HG02571 (cell line): ENCODE data around the gene PDLIM5.

Experiments used
- ATAC-seq: cut with Tn5 transposase; IDR thresholded peaks from one replicate; pipeline ENCODE4 v1.9.1; 2021; ENCODE audit warnings: mild to moderate bottlenecking, moderate library complexity; ENCODE audit not compliant: unreplicated experiment

PDLIM5 gene

DNA sequence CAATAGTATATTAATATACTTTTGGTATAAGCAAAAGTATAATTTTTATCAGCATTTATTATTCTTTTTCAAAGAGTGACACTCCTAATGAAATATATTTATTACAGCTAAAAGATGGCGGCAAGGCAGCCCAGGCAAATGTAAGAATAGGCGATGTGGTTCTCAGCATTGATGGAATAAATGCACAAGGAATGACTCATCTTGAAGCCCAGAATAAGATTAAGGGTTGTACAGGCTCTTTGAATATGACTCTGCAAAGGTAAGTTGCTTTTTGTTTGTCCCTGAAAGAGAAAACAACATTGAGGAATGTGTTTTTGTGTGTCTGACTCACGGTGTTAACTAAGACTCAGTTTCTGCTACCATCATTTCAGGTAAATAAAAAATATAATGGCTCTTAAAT lies 71.9 kb downstream of the PDLIM5 start:
- no peak for ATAC-seq

DNA sequence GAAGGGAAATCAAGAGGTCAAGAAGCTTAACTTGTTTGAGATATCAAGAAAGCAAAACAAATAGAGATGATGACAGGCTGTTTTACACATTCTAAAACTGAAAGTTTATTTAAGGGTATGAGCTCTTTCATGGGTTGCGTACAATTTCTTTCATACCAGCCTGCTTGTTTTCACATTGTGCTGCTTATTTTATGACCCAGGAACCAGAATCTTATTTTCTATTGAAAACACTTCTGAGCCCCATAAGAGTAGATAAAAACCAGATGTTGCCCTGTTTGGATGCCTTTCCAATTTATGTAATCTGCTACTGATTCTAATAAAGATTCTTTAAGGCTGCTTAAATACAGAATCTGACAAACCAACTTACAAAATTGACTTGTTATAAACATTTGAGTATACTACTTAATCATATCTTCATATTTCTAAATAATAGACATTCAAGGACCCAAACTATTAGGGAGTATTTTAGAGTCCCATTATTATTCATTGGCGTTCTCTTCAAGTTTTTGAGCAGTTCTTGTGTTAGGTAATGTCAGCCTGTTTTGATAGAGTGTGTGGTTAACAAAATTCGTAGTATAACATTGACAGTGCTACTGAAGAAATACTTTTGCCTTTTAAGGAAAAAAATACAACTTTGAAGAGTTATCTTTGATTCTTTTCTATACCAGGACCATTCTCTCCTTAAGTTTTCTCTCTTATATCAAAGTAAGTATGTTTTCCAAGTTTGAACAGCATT lies 74.4 kb downstream of the PDLIM5 start:
- peak; percentile 89 for ATAC-seq

DNA sequence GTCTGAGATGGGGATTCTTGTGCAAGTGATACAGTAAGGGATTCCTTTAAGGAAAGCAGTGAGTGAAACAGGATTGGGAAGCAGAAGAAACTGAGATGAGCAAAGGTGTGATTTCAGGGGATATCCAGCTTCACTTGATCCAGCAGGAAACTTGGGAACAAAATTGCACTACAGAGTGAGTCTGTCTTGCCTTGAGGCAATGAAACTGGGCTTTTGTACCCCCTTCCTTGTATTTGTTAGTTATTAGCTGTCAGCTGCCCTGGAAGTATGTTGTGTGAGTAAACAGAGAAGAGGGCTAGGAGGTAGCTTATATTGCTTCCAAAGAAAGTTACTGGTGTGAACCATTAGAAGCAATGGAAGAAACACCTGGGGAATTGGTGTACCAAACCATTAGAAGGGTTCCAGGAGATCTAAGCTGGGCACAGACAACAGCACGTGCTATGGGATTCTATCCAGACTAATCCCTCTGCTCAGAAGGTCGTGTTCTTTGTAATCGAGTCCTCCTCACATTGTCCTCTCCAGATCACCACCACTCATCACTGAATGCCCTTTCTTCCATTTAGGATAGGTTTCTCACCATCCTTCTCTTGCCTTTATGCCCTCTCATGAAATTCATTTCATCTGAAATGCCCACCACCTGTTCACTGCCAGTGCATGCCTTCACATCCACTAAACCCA lies 76.0 kb downstream of the PDLIM5 start:
- no peak for ATAC-seq

DNA sequence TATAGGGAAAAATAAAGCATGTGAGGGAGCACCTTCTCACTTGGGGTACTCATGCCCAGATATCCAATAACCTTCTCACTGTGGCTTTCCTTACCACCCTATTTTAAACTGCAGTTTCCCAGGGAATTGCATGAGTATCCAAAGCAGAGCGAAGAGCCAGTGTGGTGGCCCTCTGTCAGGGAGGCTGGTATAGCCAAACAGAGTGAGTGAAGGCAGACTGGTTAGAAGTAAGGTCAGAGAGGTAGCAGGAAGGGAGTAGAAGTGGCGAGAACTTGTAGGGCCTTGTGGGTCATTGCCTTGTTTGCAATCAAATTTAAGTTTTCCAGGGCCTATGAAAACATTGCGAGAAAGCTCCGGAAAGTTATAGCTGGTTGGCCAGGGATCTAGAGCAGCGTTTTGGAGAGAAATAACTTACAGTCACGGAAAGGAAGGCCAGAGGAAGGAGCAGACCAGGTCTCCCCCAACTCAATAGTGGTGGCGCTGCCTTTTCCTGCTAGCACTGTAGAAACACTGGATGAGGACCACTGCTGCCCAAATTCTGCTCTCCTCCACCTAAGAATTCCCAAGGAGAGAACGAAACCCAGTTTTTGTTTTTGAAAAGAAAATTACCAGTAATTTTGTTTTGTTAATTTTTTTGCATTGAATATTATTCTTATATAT lies 77.2 kb downstream of the PDLIM5 start:
- ATAC-seq = no peak

DNA sequence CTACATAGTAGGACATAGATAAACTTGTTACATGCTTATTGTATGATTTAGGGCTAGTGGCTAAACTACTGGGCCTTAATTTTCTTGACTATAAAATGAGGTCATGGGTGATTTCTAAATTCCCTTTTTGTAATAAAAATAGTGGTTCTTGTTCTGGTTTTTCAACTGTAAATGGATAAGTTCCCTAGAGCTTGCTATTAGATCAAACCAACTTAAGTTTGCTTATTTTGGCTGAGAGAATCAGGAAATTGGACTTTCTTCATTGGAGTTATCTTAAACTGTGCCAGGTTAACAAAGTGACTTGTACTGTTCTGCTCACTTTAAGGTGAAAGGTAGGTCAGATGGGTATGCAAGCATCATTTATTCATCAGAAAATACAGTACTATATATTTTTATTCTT lies 78.3 kb downstream of the PDLIM5 start:
- no peak for ATAC-seq

DNA sequence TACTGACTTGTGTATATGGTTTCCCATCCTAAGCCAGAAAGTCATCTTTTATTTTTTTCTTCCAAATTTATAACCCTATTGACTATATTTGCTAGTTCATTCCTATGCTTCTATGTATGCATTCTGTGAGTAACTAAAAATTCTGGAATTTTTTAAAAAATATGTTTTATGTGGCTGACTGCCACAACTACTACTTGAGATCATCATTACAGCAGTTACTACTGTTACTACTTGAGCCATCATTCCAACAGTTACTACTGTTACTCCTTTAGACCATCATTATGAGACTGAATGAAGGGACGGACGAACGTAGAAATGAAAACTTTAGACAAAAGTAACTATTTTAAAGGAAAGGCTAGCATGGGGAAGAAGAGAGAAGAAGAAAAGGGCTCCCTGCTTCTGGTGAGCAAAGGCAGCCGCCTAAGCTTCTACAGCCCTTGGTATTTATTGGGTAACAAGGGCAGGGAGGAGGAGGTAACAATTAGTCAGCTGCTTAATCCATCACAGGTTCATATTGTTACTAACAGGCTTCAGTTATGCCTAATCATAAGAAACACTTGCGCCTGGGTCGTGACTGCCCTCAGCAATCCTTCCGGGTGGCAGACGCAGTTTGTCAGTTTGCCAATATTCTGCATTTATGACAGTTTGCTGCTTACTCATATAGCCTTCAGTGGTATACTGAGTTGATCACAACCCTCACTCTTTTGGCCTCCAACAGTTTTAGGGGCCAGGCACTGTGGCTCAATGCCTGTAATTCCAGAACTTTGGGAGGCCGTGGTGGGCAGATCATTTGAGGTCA lies 80.4 kb downstream of the PDLIM5 start:
- no peak for ATAC-seq

DNA sequence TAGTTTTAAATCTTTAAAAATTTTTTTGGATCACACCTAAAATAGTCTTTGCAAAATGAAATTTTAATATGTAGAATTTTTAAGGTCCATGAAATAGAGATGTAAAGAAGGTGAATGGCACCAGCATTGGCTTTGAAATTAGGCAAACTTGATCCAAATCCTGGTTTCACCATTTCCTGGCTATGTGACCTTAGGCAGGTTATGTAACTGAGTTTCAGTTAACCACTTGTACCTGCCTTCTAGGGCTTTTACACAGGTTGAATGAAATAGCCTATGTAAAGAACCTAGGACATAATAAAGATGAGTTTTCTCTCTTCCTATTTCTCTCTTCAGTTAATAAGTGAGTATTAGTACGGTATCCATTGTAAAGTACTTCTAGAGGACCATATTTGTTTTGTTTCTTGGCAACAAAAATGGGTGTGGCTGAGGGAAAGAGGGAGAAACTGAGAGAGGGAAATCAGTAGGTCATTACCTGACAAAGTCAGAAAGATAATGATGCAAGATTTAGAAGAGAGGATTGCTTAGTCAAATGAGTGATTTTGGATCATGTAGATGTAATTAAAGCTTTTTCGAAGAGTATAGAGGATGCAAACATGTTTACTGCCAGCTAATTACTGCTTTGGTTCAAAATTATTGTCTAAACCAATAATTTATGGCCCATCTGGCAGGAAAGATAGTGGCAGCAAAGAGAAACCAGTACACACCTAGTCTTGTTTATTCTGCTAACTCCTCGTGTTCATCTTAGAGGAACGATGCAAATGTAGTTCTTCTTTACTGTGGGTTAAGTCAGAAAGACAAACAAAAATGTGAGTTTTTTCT lies 81.9 kb downstream of the PDLIM5 start:
- no peak for ATAC-seq

DNA sequence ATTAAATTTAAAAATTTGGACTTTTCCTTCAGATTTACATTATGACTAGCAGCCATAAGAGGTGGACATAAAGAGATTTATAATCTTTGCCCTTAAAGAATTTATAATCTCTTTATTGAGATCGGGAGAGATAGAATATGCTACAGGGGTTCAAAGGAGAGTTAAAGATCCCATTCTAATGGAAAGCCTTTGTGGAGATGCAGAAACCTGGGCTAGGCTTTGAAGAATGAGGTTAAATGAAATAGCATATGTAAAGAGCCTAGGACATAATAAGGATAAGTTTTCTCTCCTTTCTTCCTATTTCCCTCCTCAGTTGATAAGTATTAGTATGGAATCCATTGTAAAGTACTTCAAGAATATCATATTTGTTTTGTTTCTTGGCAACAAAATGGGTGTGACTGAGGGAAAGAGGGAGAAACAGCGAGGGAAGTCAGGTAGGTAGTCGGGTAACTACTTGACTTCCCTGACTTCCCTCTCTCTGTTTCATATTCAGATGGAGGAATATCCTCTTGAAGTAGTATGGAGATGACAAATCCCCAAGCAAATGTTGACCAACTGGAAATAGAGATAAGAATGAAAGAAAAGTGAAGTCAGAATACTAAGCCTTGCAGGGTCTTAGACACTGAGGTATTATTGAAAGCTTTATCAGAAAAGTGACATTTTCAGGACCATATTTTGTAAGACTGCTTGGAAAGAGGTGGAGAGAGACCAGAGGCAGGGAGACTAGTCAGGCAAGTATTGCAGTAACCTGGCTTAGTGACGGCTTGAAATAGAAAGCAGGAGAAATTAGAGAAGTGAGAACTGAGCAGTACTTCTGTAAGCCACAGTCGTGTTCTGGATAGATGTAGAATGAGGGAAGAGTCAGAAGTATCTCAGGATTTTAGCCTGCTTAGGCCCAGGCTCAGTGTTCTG lies 82.9 kb downstream of the PDLIM5 start:
- ATAC-seq = peak; percentile 97

DNA sequence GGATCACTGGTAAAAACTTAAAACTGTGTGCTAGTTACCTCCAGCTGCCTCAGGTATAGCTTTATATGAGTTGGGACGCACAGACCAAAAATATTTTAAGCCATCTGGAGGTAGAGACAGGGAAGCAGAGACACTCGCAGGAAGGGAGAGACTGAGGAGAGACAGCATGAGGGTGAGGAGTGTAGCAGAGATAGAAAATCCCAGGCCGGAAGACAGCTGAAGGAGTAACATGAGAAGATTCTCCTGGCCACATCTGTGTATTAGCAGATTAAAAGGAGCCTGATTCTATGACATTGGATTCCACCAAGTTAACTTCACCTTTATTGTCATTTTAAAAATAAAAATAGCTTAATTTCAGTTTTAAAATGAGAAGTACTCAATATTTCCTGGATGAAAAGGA lies 84.3 kb downstream of the PDLIM5 start:
- no peak for ATAC-seq

DNA sequence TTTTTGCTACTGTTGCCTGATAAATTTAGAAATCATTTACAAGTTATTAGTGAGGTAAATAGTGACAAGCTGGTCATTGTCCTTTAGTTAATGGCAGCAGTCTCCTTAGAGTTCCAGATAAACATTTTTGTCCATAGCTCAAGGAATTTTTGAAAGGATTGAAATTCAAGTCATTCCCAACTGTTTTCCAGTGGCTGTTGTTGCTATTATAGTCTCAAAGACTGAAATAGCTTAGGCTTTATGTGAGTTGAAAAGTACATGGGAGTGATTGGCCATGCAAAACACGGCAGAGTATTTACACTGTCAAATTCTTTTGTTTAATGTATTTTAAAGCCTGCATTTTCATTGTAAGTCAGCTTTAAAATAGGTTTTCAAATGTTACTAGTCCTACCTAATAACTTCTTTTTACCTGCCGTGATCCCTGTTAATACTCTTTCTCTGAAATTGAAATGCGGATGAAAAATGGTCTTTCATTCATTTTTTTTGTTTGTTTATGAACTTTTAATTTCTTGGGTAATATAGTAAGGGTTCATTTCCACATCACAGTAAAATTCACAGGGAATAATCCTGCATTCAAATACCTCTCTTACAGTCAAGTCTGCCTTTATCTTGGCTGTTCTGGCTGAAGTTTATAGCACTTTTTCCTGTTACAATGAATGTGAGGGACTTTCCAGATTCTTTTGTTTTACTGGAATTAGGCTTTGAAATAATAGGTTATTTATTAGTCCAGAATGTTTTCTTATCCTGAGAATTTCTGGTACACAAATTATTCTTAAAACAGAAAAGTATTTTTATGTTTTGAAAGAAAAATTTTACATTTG lies 85.1 kb downstream of the PDLIM5 start:
- ATAC-seq = no peak

DNA sequence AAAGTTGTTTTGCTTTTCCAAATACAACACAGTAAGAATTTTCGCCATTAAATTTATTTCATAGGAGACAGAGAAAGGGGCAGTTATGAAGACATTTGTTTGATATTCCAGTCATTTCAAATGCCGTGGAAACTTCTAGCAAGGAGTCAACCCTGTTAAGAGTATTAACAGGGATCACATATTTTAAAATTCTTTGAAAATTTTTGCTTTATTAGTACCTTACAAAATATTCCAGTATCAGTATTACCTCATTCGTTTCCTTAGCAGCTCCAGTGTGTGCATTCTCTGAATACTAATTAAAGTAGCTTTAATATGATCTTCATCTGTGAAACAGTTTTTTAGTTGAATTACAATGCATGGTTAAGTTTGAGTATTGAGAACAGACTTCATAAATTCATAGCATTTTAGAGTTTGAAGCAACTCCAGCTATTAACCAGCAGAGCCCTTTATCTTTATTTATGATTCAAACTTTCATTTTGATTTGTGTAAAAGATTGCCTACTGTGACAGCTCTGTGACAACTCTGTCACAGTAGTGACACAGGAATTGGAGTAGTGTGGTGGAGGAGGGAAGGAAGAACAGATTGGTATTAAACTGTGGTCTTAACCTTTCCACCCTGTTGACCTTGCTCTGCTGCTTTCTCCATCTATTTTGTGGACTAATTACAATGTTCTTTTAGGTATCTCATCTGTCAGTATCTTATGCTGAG lies 86.3 kb downstream of the PDLIM5 start:
- ATAC-seq = no peak

DNA sequence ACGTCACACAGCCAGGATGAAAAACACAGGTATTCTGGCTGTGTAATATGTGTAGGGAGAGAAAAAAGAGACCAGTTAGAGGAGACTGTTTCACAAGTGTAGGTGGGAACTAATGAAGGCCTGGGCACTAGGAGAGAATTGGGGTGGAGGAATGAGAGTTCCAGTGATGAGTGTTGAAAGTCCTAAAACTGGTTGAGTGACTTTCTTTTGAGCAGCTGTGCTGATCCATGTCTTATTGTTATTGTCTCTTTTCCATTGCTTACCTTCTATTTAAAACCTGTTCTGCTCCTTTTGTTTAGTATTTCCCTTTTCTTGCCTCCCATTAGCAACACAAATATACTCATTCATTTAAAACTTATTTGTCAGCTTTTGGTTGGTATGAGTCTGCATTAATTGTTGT lies 88.7 kb downstream of the PDLIM5 start:
- no peak for ATAC-seq

DNA sequence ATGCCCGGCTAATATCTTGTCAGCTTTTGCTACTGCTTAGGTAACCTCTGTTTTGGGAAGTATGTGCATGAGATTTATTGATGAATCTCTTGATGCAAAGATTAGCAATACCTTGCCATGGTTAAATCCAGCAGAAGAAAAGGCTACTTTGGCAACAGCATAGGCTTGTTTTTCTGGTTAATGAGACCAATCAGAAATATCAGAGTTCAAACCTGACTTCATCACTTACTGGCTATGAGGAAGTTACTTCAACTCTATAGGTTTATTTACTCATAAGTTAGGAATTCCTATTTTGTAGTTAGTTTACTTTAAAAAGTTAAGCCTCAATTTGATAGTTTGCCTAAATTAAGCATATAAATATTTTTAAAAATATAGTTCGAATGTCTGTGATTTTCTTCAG lies 93.1 kb downstream of the PDLIM5 start:
- no peak for ATAC-seq

DNA sequence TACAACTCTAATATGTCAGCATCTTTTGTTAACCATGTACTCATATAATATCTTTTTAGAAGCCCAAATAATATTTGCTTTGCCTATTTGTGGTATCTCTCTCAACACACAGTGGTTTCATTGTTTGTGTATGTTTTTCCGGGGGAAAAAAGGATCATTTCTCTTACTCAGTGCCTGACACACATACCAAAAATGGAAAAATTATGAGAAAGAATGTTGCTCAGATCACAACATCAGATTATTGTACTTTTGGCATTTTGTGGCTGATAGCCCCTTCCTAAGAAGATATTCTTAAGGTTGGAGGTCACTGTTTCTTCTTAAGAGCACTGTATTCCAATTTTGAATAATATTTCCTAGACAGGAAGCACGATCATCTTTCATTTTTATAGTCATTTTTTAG lies 93.6 kb downstream of the PDLIM5 start:
- ATAC-seq = no peak

DNA sequence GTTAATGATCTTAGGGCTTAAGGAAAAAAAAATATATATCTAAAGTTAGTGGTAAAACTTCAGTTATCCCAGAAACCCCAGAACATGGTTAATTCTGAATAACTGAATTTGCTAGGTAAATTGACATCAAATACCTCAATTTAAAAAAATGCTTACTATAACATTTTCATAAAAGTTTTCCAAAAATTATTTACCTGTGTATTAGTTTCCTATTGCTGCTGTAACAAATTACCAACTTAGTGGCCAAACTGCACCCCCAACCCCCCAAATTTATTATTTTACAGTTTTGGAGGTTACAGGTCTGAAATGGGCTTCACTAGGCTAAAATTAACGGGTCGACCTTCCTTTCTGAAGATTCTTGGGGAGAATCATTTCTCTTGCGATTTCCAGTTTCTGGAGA lies 95.2 kb downstream of the PDLIM5 start:
- ATAC-seq = no peak

DNA sequence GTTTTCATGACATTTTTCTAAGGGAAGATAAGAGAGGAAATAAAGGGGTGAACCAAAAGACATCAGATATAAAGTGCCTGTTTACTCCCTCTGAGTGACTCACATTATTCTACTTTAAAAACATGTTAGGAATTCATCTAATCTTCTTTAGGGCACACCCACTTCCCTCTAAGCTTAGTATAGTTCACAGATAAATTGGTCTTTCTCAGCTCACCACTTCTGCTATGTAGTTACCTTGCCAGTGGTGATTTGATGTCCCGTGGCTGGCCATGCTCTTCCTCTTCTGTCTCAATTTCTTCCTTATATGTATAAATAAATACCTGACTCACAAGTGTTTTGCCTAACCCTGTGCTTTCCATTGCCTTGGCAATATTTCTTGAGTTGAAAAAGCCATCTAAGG lies 96.8 kb downstream of the PDLIM5 start:
- ATAC-seq = no peak

DNA sequence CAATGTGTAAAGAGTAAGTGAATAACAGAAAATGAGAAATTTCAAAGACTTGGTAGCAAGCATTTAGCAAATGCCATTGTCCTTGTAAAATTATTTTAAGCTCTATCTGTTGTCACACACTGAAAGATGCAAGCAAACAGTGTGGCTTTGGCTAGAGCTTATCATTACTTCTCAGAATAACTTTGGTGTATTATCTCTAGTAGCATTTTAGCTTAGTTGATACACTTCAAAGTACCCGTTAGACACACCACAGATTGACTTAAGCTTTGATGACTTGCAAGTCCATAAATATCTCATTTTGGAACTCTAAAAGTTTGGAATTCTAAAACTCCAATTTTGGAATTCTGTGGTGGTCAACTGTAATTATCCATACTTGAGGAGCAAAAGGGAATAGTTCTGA lies 98.6 kb downstream of the PDLIM5 start:
- no peak for ATAC-seq

DNA sequence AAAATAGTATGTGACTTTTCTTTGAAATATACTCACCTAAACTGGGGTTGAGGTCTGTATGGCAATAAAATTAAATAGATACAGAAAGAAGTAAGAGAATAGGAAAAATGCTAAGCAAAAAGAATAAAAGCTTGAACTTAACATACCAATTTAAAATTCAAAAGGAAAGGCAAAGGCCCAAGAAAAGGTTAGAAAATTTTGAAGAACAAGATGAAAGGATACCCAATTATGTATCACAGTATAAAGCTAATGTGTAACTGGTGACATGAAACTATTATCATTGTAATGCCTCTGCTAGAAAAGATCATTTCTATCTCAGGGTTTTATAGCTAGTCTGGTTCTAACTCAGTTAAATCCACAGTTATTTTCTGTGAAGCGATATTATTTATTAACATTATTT lies 99.1 kb downstream of the PDLIM5 start:
- no peak for ATAC-seq
